Mesendoderm (in vitro differentiated cells): ENCODE measurements around the gene MFRP.

ENCODE experiments used
- DNase-seq: peaks from one replicate; pipeline ENCODE4 v3.0.0; 2013
- H2AK5ac ChIP-seq: 2 replicates; pipeline ENCODE4 v1.6.1; 2013; ENCODE audit warnings: low read length, inconsistent platforms
- H2BK120ac ChIP-seq: 2 replicates; pipeline ENCODE4 v1.6.1; 2013; ENCODE audit warnings: low read depth, mild to moderate bottlenecking, low read length, moderate library complexity, mixed read lengths
- H2BK15ac ChIP-seq: replicated peaks from 2 replicates; pipeline ENCODE4 v1.6.1; 2013; ENCODE audit warnings: low read depth, mild to moderate bottlenecking, moderate library complexity
- H2BK5ac ChIP-seq: 2 replicates; pipeline ENCODE4 v1.6.1; 2013; ENCODE audit warnings: low read length, inconsistent platforms
- H3K18ac ChIP-seq: 2 replicates; pipeline ENCODE4 v1.6.1; 2013; ENCODE audit warnings: mild to moderate bottlenecking, low read length, mixed read lengths
- H3K23ac ChIP-seq: one replicate; pipeline ENCODE4 v1.6.1; 2013; ENCODE audit warnings: low read length
- H3K27ac ChIP-seq: 2 replicates; pipeline ENCODE4 v1.5.1; 2013; ENCODE audit warnings: low read depth, mild to moderate bottlenecking, inconsistent platforms, low read length, moderate library complexity
- H3K27me3 ChIP-seq: 2 replicates; pipeline ENCODE4 v1.6.1; 2013; ENCODE audit warnings: low read length, control low read depth, mild to moderate bottlenecking, inconsistent platforms; ENCODE audit not compliant: insufficient read depth, poor library complexity
- H3K36me3 ChIP-seq: 2 replicates; pipeline ENCODE4 v1.6.1; 2013; ENCODE audit warnings: low read length, inconsistent platforms; ENCODE audit not compliant: control insufficient read depth, insufficient read depth
- H3K4ac ChIP-seq: one replicate; pipeline ENCODE4 v1.6.1; 2013; ENCODE audit warnings: low read depth, mild to moderate bottlenecking, low read length, moderate library complexity
- H3K4me1 ChIP-seq: 2 replicates; pipeline ENCODE4 v1.6.1; 2013; ENCODE audit warnings: low read depth, low read length, inconsistent platforms; ENCODE audit not compliant: control insufficient read depth
- H3K4me2 ChIP-seq: 2 replicates; pipeline ENCODE4 v1.6.1; 2013; ENCODE audit warnings: low read length
- H3K4me3 ChIP-seq: 2 replicates; pipeline ENCODE4 v1.5.1; 2013; ENCODE audit warnings: mild to moderate bottlenecking, low read length
- H3K56ac ChIP-seq: one replicate; pipeline ENCODE4 v1.6.1; 2013; ENCODE audit warnings: low read length
- H3K79me1 ChIP-seq: 2 replicates; pipeline ENCODE4 v1.6.1; 2013; ENCODE audit warnings: low read length, inconsistent platforms
- H3K79me2 ChIP-seq: 2 replicates; pipeline ENCODE4 v1.6.1; 2013; ENCODE audit warnings: mild to moderate bottlenecking, low read length; ENCODE audit not compliant: control insufficient read depth, insufficient read depth
- H3K9ac ChIP-seq: 2 replicates; pipeline ENCODE4 v1.6.1; 2013; ENCODE audit warnings: low read length, inconsistent platforms
- H4K5ac ChIP-seq: one replicate; pipeline ENCODE4 v1.6.1; 2013; ENCODE audit warnings: low read length
- H4K8ac ChIP-seq: one replicate; pipeline ENCODE4 v1.6.1; 2013; ENCODE audit warnings: low read depth, mild to moderate bottlenecking, control low read depth, low read length, moderate library complexity
- WGBS: extraction: QIAGEN DNeasy Blood & Tissue Kit; methylation state at CpG from one replicate; pipeline ENCODE4 v1.1.7; 2013; ENCODE audit warnings: low lambda C conversion rate, missing lambda C conversion rate; ENCODE audit not compliant: insufficient coverage; ENCODE audit errors: extremely low coverage; 5-methylcytosine and 5-hydroxymethylcytosine counted together

Gene MFRP

GRCh38 chr11:119305556-119306372, 40.7 kb downstream of the MFRP start:
- Histone ChIP-seq H3K23ac (no peak overlapping the region), H4K8ac (no peak overlapping the region), H3K79me1 (no peaks in the 10 kb centered on the region), H3K4me3 (no peak overlapping the region), H3K27ac (no peak overlapping the region), H3K4me1 (peaks cover 2% of the 10 kb centered on the region), H3K79me2 (no peaks in the 10 kb centered on the region), H2AK5ac (no peak overlapping the region), H4K5ac (no peak overlapping the region), H3K9ac (no peak overlapping the region), H3K56ac (no peak overlapping the region), H2BK5ac (no peak overlapping the region), H2BK120ac (no peak overlapping the region), H2BK15ac (no peak overlapping the region), H3K4me2 (no peak overlapping the region), H3K36me3 (peaks cover 4% of the 10 kb centered on the region), H3K4ac (no peak overlapping the region), H3K27me3 (no peaks in the 10 kb centered on the region), H3K18ac (no peak overlapping the region)
- WGBS, result no CpG with 5 or more reads among the region's 7 CpGs
- DNase-seq, result no peak

GRCh38 chr11:119303227-119303718, 43.2 kb downstream of the MFRP start:
- Histone ChIP-seq H3K23ac (no peak overlapping the region), H3K4me1 (no peaks in the 10 kb centered on the region), H4K8ac (no peak overlapping the region), H3K4me2 (no peak overlapping the region), H2BK5ac (no peak overlapping the region), H2AK5ac (no peak overlapping the region), H3K27me3 (no peaks in the 10 kb centered on the region), H3K79me1 (no peaks in the 10 kb centered on the region), H3K27ac (no peak overlapping the region), H3K4ac (no peak overlapping the region), H4K5ac (no peak overlapping the region), H3K9ac (no peak overlapping the region), H3K4me3 (no peak overlapping the region), H3K36me3 (peaks cover 11% of the 10 kb centered on the region), H2BK15ac (no peak overlapping the region), H3K56ac (no peak overlapping the region), H3K79me2 (no peaks in the 10 kb centered on the region), H3K18ac (no peak overlapping the region), H2BK120ac (no peak overlapping the region)
- no peak for DNase-seq
- WGBS, result no CpG with 5 or more reads among the region's 5 CpGs

GRCh38 chr11:119300198-119300964, 46.1 kb downstream of the MFRP start:
- no peak overlapping the region for H2BK120ac ChIP-seq
- no peak for DNase-seq
- H2BK5ac ChIP-seq, result no peak overlapping the region
- no peak overlapping the region for H3K56ac ChIP-seq
- no peak overlapping the region for H2BK15ac ChIP-seq
- no peaks in the 10 kb centered on the region for H3K79me2 ChIP-seq
- no peak overlapping the region for H3K18ac ChIP-seq
- H3K4ac ChIP-seq, result no peak overlapping the region
- no CpG with 5 or more reads among the region's 3 CpGs for WGBS
- H3K4me1 ChIP-seq, result no peaks in the 10 kb centered on the region
- no peak overlapping the region for H3K4me2 ChIP-seq
- no peak overlapping the region for H3K9ac ChIP-seq
- no peaks in the 10 kb centered on the region for H3K27me3 ChIP-seq
- H3K23ac ChIP-seq, result no peak overlapping the region
- no peak overlapping the region for H3K4me3 ChIP-seq
- H4K8ac ChIP-seq, result no peak overlapping the region
- H3K36me3 ChIP-seq, result peaks cover 12% of the 10 kb centered on the region
- no peak overlapping the region for H4K5ac ChIP-seq
- no peaks in the 10 kb centered on the region for H3K79me1 ChIP-seq
- H2AK5ac ChIP-seq, result no peak overlapping the region
- no peak overlapping the region for H3K27ac ChIP-seq

DNA sequence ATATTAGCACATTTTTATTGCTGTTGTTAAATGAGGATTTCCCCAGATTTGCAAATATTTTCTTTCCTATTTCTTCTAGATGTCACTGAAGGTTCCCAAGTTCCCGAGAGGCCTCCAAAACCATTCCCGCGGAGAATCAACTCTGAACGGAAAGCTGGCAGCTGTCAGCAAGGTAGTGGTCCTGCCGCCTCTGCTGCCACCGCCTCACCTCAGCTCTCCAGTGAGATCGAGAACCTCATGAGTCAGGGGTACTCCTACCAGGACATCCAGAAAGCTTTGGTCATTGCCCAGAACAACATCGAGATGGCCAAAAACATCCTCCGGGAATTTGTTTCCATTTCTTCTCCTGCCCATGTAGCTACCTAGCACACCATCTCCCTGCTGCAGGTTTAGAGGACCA, 47.1 kb downstream of the MFRP start:
- Histone ChIP-seq H2BK5ac (no peak overlapping the region), H4K5ac (no peak overlapping the region), H3K79me1 (no peaks in the 10 kb centered on the region), H3K4me2 (no peak overlapping the region), H3K9ac (no peak overlapping the region), H3K56ac (no peak overlapping the region), H3K23ac (peak overlapping the region; percentile 57), H3K36me3 (peaks cover 12% of the 10 kb centered on the region), H3K27me3 (no peaks in the 10 kb centered on the region), H2BK15ac (no peak overlapping the region), H3K4ac (no peak overlapping the region), H3K27ac (no peak overlapping the region), H3K4me3 (no peak overlapping the region), H3K18ac (no peak overlapping the region), H2AK5ac (no peak overlapping the region), H4K8ac (no peak overlapping the region), H3K4me1 (no peaks in the 10 kb centered on the region), H2BK120ac (no peak overlapping the region), H3K79me2 (no peaks in the 10 kb centered on the region)
- DNase-seq, result no peak
- no CpG with 5 or more reads among the region's 9 CpGs for WGBS

- no peak overlapping the region for H2BK5ac ChIP-seq
These were observed 47.8 kb downstream of the MFRP start for GRCh38 chr11:119298726-119299125.

More at GRCh38 chr11:119298726-119299125, 47.8 kb downstream of the MFRP start:
- no peak overlapping the region for H2BK15ac ChIP-seq
- no CpG with 5 or more reads among the region's 2 CpGs for WGBS
- no peak overlapping the region for H4K5ac ChIP-seq
- DNase-seq, result no peak
- H3K18ac ChIP-seq, result no peak overlapping the region
- peaks cover 11% of the 10 kb centered on the region for H3K36me3 ChIP-seq
- no peaks in the 10 kb centered on the region for H3K4me1 ChIP-seq
- no peaks in the 10 kb centered on the region for H3K27me3 ChIP-seq
- no peak overlapping the region for H2AK5ac ChIP-seq
- H2BK120ac ChIP-seq, result no peak overlapping the region
- no peak overlapping the region for H3K23ac ChIP-seq
- no peak overlapping the region for H3K56ac ChIP-seq
- no peak overlapping the region for H4K8ac ChIP-seq
- H3K9ac ChIP-seq, result no peak overlapping the region
- no peak overlapping the region for H3K4me3 ChIP-seq
- H3K79me2 ChIP-seq, result no peaks in the 10 kb centered on the region
- no peaks in the 10 kb centered on the region for H3K79me1 ChIP-seq
- H3K4me2 ChIP-seq, result no peak overlapping the region
- H3K4ac ChIP-seq, result no peak overlapping the region
- H3K27ac ChIP-seq, result no peak overlapping the region
